Right renal cortex interstitium (tissue), 3 donors: Measurements from ENCODE around the gene TDRD3. TPM values are rescaled to one million over a fixed set of nuclear protein-coding genes. Genes with fewer than 3 reads are reported as not detected.
"Not testable (repeated sequence)": the region's sequence is repeated elsewhere in the genome, so short reads cannot be mapped to it uniquely, and the experiment has no call there.

Experiments
- DNase-seq, 3 donors: peaks; one replicate each; pipeline ENCODE4 v3.0.0-alpha.2; 2013; ENCODE audit warnings: low read depth in 3 of 3, low spot score in 2 of 3
- polyA plus RNA-seq, 3 donors: library from polyadenylated mRNA; unstranded; fragments of 120-200 nt; gene quantifications; one replicate each; pipeline ENCODE4 v1.2.1, GENCODE V29; 2013; ENCODE audit not compliant: insufficient read length in 3 of 3

TDRD3 gene
- polyA plus RNA-seq, 3 donors, result 34.9 to 42.0 (median 38.8) TPM

GRCh38 chr13:60398379-60398891 is 1.4 kb downstream of the TDRD3 start:
- DNase-seq, result no peak

GRCh38 chr13:60398907-60399589 is 2.0 kb downstream of the TDRD3 start:
- DNase-seq, result no peak

- DNase-seq, result no peak
Measured at GRCh38 chr13:60402022-60402421, 5.0 kb downstream of the TDRD3 start.

- DNase-seq, result no peak
Measured at GRCh38 chr13:60407095-60407494, 10.1 kb downstream of the TDRD3 start.

GRCh38 chr13:60407852-60408251 is 10.8 kb downstream of the TDRD3 start:
- DNase-seq, result not testable (repeated sequence)

- not testable (repeated sequence) for DNase-seq
Measured at GRCh38 chr13:60409574-60410292, 12.7 kb downstream of the TDRD3 start.

GRCh38 chr13:60410299-60410698 is 13.3 kb downstream of the TDRD3 start:
- DNase-seq, result no peak

GRCh38 chr13:60411464-60411863 is 14.4 kb downstream of the TDRD3 start:
- no peak for DNase-seq

GRCh38 chr13:60411983-60412382 is 15.0 kb downstream of the TDRD3 start:
- DNase-seq, result no peak

GRCh38 chr13:60412909-60413616 is 16.0 kb downstream of the TDRD3 start:
- DNase-seq, result no peak

- no peak for DNase-seq
Measured at GRCh38 chr13:60414177-60414576, 17.2 kb downstream of the TDRD3 start.

- DNase-seq, result no peak
Measured at GRCh38 chr13:60417734-60418133, 20.7 kb downstream of the TDRD3 start.

GRCh38 chr13:60418954-60419353 is 21.9 kb downstream of the TDRD3 start:
- no peak for DNase-seq

- no peak for DNase-seq
Measured at GRCh38 chr13:60425332-60425731, 28.3 kb downstream of the TDRD3 start.

GRCh38 chr13:60426075-60426474 is 29.1 kb downstream of the TDRD3 start:
- no peak for DNase-seq

GRCh38 chr13:60427285-60427684 is 30.3 kb downstream of the TDRD3 start:
- DNase-seq, result no peak

- peak; percentile 34 to 59 (median 40) for DNase-seq
Measured at GRCh38 chr13:60431108-60431700, 34.2 kb downstream of the TDRD3 start.

- DNase-seq, result no peak
Measured at GRCh38 chr13:60433505-60433904, 36.5 kb downstream of the TDRD3 start.

GRCh38 chr13:60435762-60436374 is 38.8 kb downstream of the TDRD3 start:
- no peak for DNase-seq

- DNase-seq, result no peak
Measured at GRCh38 chr13:60439201-60439600, 42.2 kb downstream of the TDRD3 start.

- DNase-seq, result no peak
Measured at GRCh38 chr13:60441761-60442160, 44.7 kb downstream of the TDRD3 start.
